Nephron (organoid): ENCODE measurements around the gene AHCYL2.
"Not testable (repeated sequence)": the region's sequence is repeated elsewhere in the genome, so short reads cannot be mapped to it uniquely, and the experiment has no call there.

Source experiments
- H3K27ac Mint-ChIP-seq, 3 experiments: 2 replicates each; pipeline ENCODE4 v1.8.0; 2020; ENCODE audit warnings: mixed read lengths in 3 of 3, mild to moderate bottlenecking in 2 of 3, moderate library complexity in 1 of 3
- H3K27me3 Mint-ChIP-seq: 2 replicates; pipeline ENCODE4 v1.8.0; 2021; ENCODE audit warnings: low read depth, mild to moderate bottlenecking, moderate library complexity, mixed read lengths
- H3K36me3 Mint-ChIP-seq: 2 replicates; pipeline ENCODE4 v1.8.0; 2020; ENCODE audit warnings: low read depth, mixed read lengths
- H3K4me1 Mint-ChIP-seq: 2 replicates; pipeline ENCODE4 v1.8.0; 2020; ENCODE audit warnings: mixed read lengths
- H3K4me3 Mint-ChIP-seq, 3 experiments: 2 replicates each; pipeline ENCODE4 v1.8.0; 2020; ENCODE audit warnings: mild to moderate bottlenecking in 3 of 3, mixed read lengths in 3 of 3, moderate library complexity in 2 of 3
- H3K9me3 Mint-ChIP-seq: 2 replicates; pipeline ENCODE4 v1.8.0; 2020; ENCODE audit warnings: mixed read lengths
- TF ChIP-seq, protein P1 (sequence below), 3 experiments: fragments of 200-600 bp; sonication (generic); IDR thresholded peaks; one replicate each; pipeline ENCODE4 v1.5.0; 2021; ENCODE audit warnings: antibody characterized with exemption in 3 of 3; ENCODE audit not compliant: unreplicated experiment in 3 of 3

Gene AHCYL2

GRCh38 chr7:129438281-129438838, 213.5 kb downstream of the AHCYL2 start:
- Mint-ChIP-seq H3K4me3 (no peak overlapping the region), H3K4me1 (peaks cover 10% of the 10 kb centered on the region), H3K27ac (no peak overlapping the region), H3K36me3 (no peaks in the 10 kb centered on the region), H3K27me3 (peaks cover 24% of the 10 kb centered on the region), H3K9me3 (no peaks in the 10 kb centered on the region)
- TF ChIP-seq, protein P1, sequence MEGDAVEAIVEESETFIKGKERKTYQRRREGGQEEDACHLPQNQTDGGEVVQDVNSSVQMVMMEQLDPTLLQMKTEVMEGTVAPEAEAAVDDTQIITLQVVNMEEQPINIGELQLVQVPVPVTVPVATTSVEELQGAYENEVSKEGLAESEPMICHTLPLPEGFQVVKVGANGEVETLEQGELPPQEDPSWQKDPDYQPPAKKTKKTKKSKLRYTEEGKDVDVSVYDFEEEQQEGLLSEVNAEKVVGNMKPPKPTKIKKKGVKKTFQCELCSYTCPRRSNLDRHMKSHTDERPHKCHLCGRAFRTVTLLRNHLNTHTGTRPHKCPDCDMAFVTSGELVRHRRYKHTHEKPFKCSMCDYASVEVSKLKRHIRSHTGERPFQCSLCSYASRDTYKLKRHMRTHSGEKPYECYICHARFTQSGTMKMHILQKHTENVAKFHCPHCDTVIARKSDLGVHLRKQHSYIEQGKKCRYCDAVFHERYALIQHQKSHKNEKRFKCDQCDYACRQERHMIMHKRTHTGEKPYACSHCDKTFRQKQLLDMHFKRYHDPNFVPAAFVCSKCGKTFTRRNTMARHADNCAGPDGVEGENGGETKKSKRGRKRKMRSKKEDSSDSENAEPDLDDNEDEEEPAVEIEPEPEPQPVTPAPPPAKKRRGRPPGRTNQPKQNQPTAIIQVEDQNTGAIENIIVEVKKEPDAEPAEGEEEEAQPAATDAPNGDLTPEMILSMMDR (IDR thresholded peaks at IDR 0.05; ENCODE audit: unreplicated experiment in 3 of 3) = no peak

- TF ChIP-seq, protein P1 (IDR thresholded peaks at IDR 0.05; ENCODE audit: unreplicated experiment in 3 of 3) = no peak
- no peaks in the 10 kb centered on the region for H3K9me3 Mint-ChIP-seq
- H3K4me1 Mint-ChIP-seq = peaks cover 13% of the 10 kb centered on the region
- H3K27ac Mint-ChIP-seq = no peak overlapping the region
- peaks cover 17% of the 10 kb centered on the region for H3K27me3 Mint-ChIP-seq
- no peaks in the 10 kb centered on the region for H3K36me3 Mint-ChIP-seq
- H3K4me3 Mint-ChIP-seq = no peak overlapping the region
Measured at GRCh38 chr7:129438839-129439651, 214.2 kb downstream of the AHCYL2 start.

DNA sequence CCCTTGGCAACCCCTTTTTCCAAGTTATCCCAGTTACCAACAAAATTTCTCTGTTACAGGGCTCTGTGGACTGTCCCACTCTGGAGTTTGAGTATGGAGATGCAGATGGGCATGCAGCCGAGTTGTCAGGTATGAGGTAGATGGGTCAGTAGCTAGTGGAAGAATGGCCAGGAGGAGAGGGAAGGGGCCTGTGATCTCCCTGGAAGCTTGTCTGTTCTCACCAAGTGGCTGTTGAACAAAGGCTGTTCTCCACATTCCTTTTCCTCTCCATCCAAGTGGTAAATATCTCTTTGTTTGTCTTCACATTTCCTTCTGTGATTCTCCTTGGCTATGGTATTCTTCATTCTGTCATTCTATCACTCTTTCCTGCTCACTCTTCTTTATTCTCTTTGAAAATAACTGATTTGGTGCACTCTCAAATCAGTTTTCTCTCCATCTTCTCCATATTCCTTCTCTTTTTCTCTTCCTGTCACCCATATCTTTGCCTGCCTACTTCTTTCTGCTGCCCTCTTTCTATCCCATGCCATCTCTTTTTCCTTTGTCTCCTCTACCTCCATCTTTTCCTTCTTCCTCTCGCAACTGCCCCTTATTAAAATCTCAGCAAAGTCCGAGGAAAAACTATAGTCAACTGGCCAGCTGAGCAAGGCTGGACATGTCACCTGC, 215.3 kb downstream of the AHCYL2 start:
- Mint-ChIP-seq H3K4me1 (peaks cover 11% of the 10 kb centered on the region), H3K4me3 (no peak overlapping the region), H3K27ac (no peak overlapping the region), H3K9me3 (no peaks in the 10 kb centered on the region), H3K27me3 (peaks cover 14% of the 10 kb centered on the region), H3K36me3 (peaks cover under 1% of the 10 kb centered on the region)
- TF ChIP-seq, protein P1 (IDR thresholded peaks at IDR 0.05; ENCODE audit: unreplicated experiment in 3 of 3) = no peak

GRCh38 chr7:129443612-129444011, 218.8 kb downstream of the AHCYL2 start:
- H3K27me3 Mint-ChIP-seq = peaks cover under 1% of the 10 kb centered on the region
- H3K27ac Mint-ChIP-seq = no peak overlapping the region
- H3K9me3 Mint-ChIP-seq = peaks cover 3% of the 10 kb centered on the region
- peaks cover 8% of the 10 kb centered on the region for H3K4me1 Mint-ChIP-seq
- H3K36me3 Mint-ChIP-seq = peaks cover 26% of the 10 kb centered on the region
- TF ChIP-seq, protein P1 (IDR thresholded peaks at IDR 0.05; ENCODE audit: unreplicated experiment in 3 of 3) = no peak
- no peak overlapping the region for H3K4me3 Mint-ChIP-seq

DNA sequence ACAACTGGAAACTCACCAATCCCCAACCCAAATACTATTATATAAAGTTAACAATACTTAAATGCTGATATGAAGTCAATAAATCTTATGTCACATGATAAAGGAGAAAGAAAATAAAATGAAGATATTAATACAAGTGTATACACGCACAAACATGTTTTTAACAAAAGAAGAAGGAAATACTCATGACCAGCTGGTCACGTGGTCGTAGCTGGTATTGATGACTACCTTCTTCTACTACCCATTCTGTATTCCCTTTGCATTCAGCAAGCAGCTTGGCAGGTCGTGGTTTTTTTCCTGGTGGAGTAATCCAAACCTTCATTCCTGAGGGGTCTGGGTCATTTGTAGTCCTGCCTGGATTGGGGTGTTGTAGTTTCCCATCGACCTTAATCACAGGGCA, 219.9 kb downstream of the AHCYL2 start:
- H3K27ac Mint-ChIP-seq = not testable (repeated sequence)
- peaks cover 38% of the 10 kb centered on the region for H3K36me3 Mint-ChIP-seq

DNA sequence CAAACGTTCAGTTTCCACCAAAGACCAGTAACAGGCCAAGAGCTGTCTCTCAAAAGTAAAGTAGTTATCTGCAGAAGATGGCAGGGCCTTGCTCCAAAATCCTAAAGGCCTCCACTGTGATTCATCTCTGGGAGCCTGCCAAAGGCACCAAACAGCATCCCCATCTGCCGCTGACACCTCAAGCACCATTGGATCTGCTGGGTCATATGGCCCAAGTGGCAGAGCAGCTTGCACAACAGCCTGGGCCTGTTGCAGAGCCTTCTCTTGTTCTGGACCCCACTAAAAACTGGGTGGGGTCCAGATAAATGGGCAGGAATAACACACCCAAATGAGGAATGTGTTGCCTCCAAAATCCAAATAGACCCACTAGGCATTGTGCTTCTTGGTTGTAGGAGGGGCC, 222.1 kb downstream of the AHCYL2 start:
- Mint-ChIP-seq H3K9me3 (peaks cover 15% of the 10 kb centered on the region), H3K36me3 (peaks cover 48% of the 10 kb centered on the region)
- not testable (repeated sequence) for H3K27me3 Mint-ChIP-seq, H3K4me3 Mint-ChIP-seq, H3K4me1 Mint-ChIP-seq, H3K27ac Mint-ChIP-seq

More for the DNA sequence above, 219.9 kb downstream of the AHCYL2 start:
- H3K27me3 Mint-ChIP-seq, H3K4me3 Mint-ChIP-seq, H3K4me1 Mint-ChIP-seq: not testable (repeated sequence)
- peaks cover 13% of the 10 kb centered on the region for H3K9me3 Mint-ChIP-seq

GRCh38 chr7:129447445-129447844, 222.6 kb downstream of the AHCYL2 start:
- peaks cover 15% of the 10 kb centered on the region for H3K9me3 Mint-ChIP-seq
- H3K27me3 Mint-ChIP-seq, H3K27ac Mint-ChIP-seq, H3K4me1 Mint-ChIP-seq, H3K4me3 Mint-ChIP-seq: not testable (repeated sequence)
- H3K36me3 Mint-ChIP-seq = peaks cover 48% of the 10 kb centered on the region

DNA sequence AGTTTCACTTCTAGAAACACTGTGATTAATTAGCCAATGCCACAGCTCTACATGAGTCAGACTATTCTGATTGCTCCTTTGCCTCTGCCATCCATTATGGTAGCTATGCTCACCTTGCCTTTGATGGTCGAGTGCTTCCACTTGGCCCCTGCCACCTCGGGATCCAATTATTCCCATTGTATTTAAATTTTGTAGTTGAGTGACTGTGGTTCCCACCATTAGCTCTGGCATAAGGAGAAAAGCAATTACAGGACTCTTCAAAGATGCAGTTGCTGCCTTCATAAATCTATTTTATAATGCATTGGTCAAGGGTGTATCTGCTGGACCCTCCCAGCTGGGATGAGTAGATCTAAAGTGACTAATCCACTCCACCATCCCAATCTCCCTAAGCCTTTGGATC, 223.8 kb downstream of the AHCYL2 start:
- peaks cover 53% of the 10 kb centered on the region for H3K36me3 Mint-ChIP-seq
- not testable (repeated sequence) for H3K27ac Mint-ChIP-seq, H3K4me1 Mint-ChIP-seq, H3K27me3 Mint-ChIP-seq, H3K4me3 Mint-ChIP-seq
- peaks cover 15% of the 10 kb centered on the region for H3K9me3 Mint-ChIP-seq
